Fibroblast of lung (primary cell): ENCODE measurements around the gene CLIP2.

ENCODE experiments used
- CTCF ChIP-seq, 2 donors: IDR thresholded peaks in 1 of 2; conservative IDR thresholded peaks in 1 of 2; 1 replicate in 1 of 2; 2 replicates in 1 of 2; pipeline ENCODE4 v1.5.1; 2011 to 2012; ENCODE audit warnings: low read length in 2 of 2, control low read depth in 1 of 2, inconsistent platforms in 1 of 2, low read depth in 1 of 2, mild to moderate bottlenecking in 1 of 2
- EZH2 ChIP-seq: IDR thresholded peaks from 2 replicates; pipeline ENCODE4 v1.5.1; 2012; ENCODE audit warnings: low read length, control low read depth, mild to moderate bottlenecking; ENCODE audit errors: missing control alignments

- TF ChIP-seq CTCF (conservative IDR thresholded peaks at IDR 0.05 in 1 of 2, IDR thresholded peaks at IDR 0.05 in 1 of 2; ENCODE audit: low read depth in 1 of 2, low read length in 2 of 2) (no peak), EZH2 (no peak)
Measured at GRCh38 chr7:74254858-74255379, 34.3 kb upstream of the CLIP2 start.
